Loucy (cell line): ENCODE data around the gene CD86.
"Not testable (repeated sequence)": the region's sequence is repeated elsewhere in the genome, so short reads cannot be mapped to it uniquely, and the experiment has no call there.

Experiments used
- H2AFZ ChIP-seq: fragments of 200-600 bp; sonication (generic); 2 replicates; pipeline ENCODE4 v1.6.0; 2016; ENCODE audit warnings: antibody characterized with exemption, mild to moderate bottlenecking, low read length, moderate library complexity
- H3F3A ChIP-seq: fragments of 200-600 bp; 2 replicates; pipeline ENCODE4 v1.6.0; 2016; ENCODE audit warnings: antibody characterized with exemption, low read depth, mild to moderate bottlenecking
- H3K27me3 ChIP-seq: fragments of 200-600 bp; sonication (generic); 2 replicates; pipeline ENCODE4 v1.6.1; 2014; ENCODE audit warnings: low read length, mild to moderate bottlenecking; ENCODE audit not compliant: insufficient read depth, poor library complexity, severe bottlenecking
- H3K36me3 ChIP-seq: fragments of 200-600 bp; sonication (generic); 2 replicates; pipeline ENCODE4 v1.6.1; 2016; ENCODE audit warnings: low read length; ENCODE audit not compliant: insufficient read depth
- H3K4me1 ChIP-seq: fragments of 200-600 bp; sonication (generic); 2 replicates; pipeline ENCODE4 v1.5.1; 2014; ENCODE audit warnings: low read length, mild to moderate bottlenecking; ENCODE audit not compliant: insufficient read depth, poor library complexity, severe bottlenecking
- H3K4me2 ChIP-seq: fragments of 200-600 bp; sonication (generic); 2 replicates; pipeline ENCODE4 v1.6.0; 2014; ENCODE audit warnings: antibody characterized with exemption, low read length, low read depth, mild to moderate bottlenecking; ENCODE audit not compliant: poor library complexity, severe bottlenecking
- H3K4me3 ChIP-seq: fragments of 200-600 bp; sonication (generic); 2 replicates; pipeline ENCODE4 v1.5.1; 2014; ENCODE audit warnings: low read length, mild to moderate bottlenecking, mixed read lengths; ENCODE audit not compliant: poor library complexity, severe bottlenecking
- H3K79me2 ChIP-seq: fragments of 200-600 bp; sonication (generic); 2 replicates; pipeline ENCODE4 v1.6.1; 2014; ENCODE audit warnings: low read length; ENCODE audit not compliant: insufficient read depth
- H3K9ac ChIP-seq: fragments of 200-600 bp; sonication (generic); 2 replicates; pipeline ENCODE4 v1.6.0; 2014; ENCODE audit warnings: mild to moderate bottlenecking, low read depth, low read length, moderate library complexity; ENCODE audit not compliant: poor library complexity, severe bottlenecking
- H3K9me2 ChIP-seq: fragments of 200-600 bp; sonication (generic); replicated peaks from 2 replicates; pipeline ENCODE4 v1.6.1; 2016; ENCODE audit warnings: low read depth, low read length, mixed read lengths
- H3K9me3 ChIP-seq: fragments of 200-600 bp; sonication (generic); 2 replicates; pipeline ENCODE4 v1.6.1; 2014; ENCODE audit warnings: mild to moderate bottlenecking, antibody characterized with exemption, low read length, low read depth; ENCODE audit not compliant: insufficient read depth
- H4K20me1 ChIP-seq: fragments of 200-600 bp; sonication (generic); 2 replicates; pipeline ENCODE4 v1.6.0; 2014; ENCODE audit warnings: antibody characterized with exemption, low read length, mild to moderate bottlenecking; ENCODE audit not compliant: insufficient read depth, poor library complexity, severe bottlenecking
- EZH2phosphoT487 ChIP-seq: fragments of 200-600 bp; IDR thresholded peaks from 2 replicates; pipeline ENCODE4 v1.6.1; 2018; ENCODE audit warnings: antibody characterized with exemption, mild to moderate bottlenecking, moderate library complexity, borderline replicate concordance
- TF ChIP-seq, protein P1 (sequence below): fragments of 200-600 bp; sonication (generic); conservative IDR thresholded peaks from 2 replicates; pipeline ENCODE4 v1.5.1; 2014; ENCODE audit warnings: mild to moderate bottlenecking, antibody characterized with exemption, low read length

Gene CD86

GRCh38 chr3:122146466-122146865, 91.3 kb downstream of the CD86 start:
- Histone ChIP-seq H3K9me3 (no peaks in the 10 kb centered on the region), H4K20me1 (no peaks in the 10 kb centered on the region), H3K27me3 (no peaks in the 10 kb centered on the region), H3K4me1 (no peaks in the 10 kb centered on the region), H3F3A (no peaks in the 10 kb centered on the region), H3K4me3 (no peak overlapping the region), H3K79me2 (no peaks in the 10 kb centered on the region), H3K9ac (no peak overlapping the region), H3K36me3 (no peaks in the 10 kb centered on the region), H2AFZ (no peak overlapping the region), H3K9me2 (no peaks in the 10 kb centered on the region), H3K4me2 (no peak overlapping the region)
- TF ChIP-seq EZH2phosphoT487, result no peak
- TF ChIP-seq, protein P1, sequence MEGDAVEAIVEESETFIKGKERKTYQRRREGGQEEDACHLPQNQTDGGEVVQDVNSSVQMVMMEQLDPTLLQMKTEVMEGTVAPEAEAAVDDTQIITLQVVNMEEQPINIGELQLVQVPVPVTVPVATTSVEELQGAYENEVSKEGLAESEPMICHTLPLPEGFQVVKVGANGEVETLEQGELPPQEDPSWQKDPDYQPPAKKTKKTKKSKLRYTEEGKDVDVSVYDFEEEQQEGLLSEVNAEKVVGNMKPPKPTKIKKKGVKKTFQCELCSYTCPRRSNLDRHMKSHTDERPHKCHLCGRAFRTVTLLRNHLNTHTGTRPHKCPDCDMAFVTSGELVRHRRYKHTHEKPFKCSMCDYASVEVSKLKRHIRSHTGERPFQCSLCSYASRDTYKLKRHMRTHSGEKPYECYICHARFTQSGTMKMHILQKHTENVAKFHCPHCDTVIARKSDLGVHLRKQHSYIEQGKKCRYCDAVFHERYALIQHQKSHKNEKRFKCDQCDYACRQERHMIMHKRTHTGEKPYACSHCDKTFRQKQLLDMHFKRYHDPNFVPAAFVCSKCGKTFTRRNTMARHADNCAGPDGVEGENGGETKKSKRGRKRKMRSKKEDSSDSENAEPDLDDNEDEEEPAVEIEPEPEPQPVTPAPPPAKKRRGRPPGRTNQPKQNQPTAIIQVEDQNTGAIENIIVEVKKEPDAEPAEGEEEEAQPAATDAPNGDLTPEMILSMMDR, result no peak

DNA sequence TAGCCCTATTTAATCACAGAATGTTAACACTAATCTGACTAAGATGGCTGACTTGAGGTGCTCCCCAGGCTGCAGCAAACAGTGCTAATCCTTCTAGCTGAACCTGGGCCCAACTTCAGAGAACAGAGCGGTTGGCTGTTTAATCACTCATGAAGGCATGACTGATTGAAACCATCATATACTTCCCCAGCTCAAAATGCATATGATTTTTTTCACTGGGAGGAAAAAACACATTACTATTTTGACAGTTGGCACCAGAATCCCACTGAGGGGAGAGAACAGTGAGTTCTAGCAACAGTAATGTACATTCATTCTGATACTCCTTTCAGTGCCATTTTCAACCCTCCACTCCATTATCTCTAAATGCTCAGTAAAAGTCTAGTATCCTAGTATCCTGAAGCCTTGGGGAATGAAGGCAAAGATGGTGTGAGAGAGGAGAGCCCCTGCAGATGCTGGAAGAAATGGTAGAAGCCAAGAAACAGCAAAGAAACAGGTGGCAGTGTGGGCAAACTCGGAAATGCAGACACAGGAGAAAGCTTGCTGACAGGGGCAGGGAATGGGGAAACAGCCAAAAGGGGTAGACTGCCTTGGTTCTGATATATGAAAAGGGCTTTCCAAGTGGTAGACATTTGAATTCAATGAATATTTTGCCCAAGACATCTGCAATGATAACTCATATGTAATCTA, 93.9 kb downstream of the CD86 start:
- H3K36me3 ChIP-seq, result no peaks in the 10 kb centered on the region
- no peaks in the 10 kb centered on the region for H3K27me3 ChIP-seq
- no peak overlapping the region for H2AFZ ChIP-seq
- H3K4me2 ChIP-seq, result no peak overlapping the region
- H3K4me1 ChIP-seq, result no peaks in the 10 kb centered on the region
- no peaks in the 10 kb centered on the region for H3K9me3 ChIP-seq
- no peak overlapping the region for H3K4me3 ChIP-seq
- H3F3A ChIP-seq, result no peaks in the 10 kb centered on the region
- H3K9ac ChIP-seq, result no peak overlapping the region
- TF ChIP-seq EZH2phosphoT487, result no peak
- TF ChIP-seq, protein P1, result no peak
- H3K9me2 ChIP-seq, result no peaks in the 10 kb centered on the region
- H3K79me2 ChIP-seq, result no peaks in the 10 kb centered on the region
- no peaks in the 10 kb centered on the region for H4K20me1 ChIP-seq

DNA sequence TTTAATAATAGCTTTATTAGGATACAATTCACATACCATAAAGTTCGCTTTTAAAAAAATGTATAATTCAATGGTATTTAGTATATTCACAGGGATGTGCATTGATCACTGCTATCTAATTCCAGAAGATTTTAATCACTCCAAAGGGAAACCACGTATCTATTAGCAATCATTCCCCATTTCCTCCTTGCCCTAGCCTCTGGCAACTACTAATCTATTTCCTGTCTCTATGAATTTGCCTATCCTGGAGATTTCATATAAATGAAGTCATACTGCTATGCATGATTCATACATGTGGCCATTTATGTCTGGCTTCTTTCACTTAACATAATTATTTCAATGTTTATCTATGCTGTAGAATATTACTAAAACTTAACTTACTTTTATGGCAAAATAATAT, 96.3 kb downstream of the CD86 start:
- Histone ChIP-seq H3K36me3 (no peaks in the 10 kb centered on the region), H3F3A (no peaks in the 10 kb centered on the region), H3K79me2 (no peaks in the 10 kb centered on the region), H3K27me3 (no peaks in the 10 kb centered on the region), H3K4me1 (no peaks in the 10 kb centered on the region), H2AFZ (no peak overlapping the region), H3K4me2 (no peak overlapping the region), H4K20me1 (no peaks in the 10 kb centered on the region), H3K4me3 (no peak overlapping the region), H3K9ac (no peak overlapping the region), H3K9me2 (no peaks in the 10 kb centered on the region), H3K9me3 (peaks cover 16% of the 10 kb centered on the region; the same call in 1 of the 2 replicates)
- TF ChIP-seq, protein P1, result no peak
- no peak for TF ChIP-seq EZH2phosphoT487

DNA sequence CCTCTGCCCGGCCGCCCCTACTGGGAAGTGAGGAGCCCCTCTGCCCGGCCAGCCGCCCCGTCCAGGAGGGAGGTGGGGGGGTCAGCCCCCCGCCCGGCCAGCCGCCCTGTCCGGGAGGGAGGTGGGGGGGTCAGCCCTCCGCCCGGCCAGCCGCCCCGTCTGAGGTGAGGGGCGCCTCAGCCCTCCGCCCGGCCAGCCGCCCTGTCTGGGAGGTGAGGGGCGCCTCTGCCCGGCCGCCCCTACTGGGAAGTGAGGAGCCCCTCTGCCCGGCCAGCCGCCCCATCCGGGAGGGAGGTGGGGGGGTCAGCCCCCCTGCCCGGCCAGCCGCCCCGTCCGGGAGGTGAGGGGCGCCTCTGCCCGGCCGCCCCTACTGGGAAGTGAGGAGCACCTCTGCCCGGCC, 109.8 kb downstream of the CD86 start:
- H3K4me2 ChIP-seq, H4K20me1 ChIP-seq, H3K36me3 ChIP-seq, H3K9me2 ChIP-seq, H3K9ac ChIP-seq, H3K27me3 ChIP-seq, H2AFZ ChIP-seq, H3K9me3 ChIP-seq, H3K79me2 ChIP-seq, H3K4me3 ChIP-seq, H3F3A ChIP-seq, H3K4me1 ChIP-seq: not testable (repeated sequence)
